Tibial nerve (tissue), 4 donors: ENCODE measurements around the gene DGCR8. TPM values are rescaled to one million over a fixed set of nuclear protein-coding genes. Genes with fewer than 3 reads are reported as not detected.

Experiments
- DNase-seq, 2 donors: peaks; one replicate each; pipeline ENCODE4 v3.0.0-alpha.2; 2019; ENCODE audit warnings: low spot score in 2 of 2
- H3K27ac ChIP-seq, 4 donors: fragments of 200-600 bp; sonication (generic) in 3 of 4; one replicate each; pipeline ENCODE4 v1.5.1; 2017 to 2019; ENCODE audit warnings: mild to moderate bottlenecking in 1 of 4
- H3K27me3 ChIP-seq, 2 donors: fragments of 200-600 bp; sonication (generic) in 1 of 2; one replicate each; pipeline versions ENCODE4 v1.5.1 to v1.6.0; 2017 to 2019
- H3K36me3 ChIP-seq, 3 donors: fragments of 200-600 bp; sonication (generic); one replicate each; pipeline ENCODE4 v1.5.1; 2018 to 2019
- H3K4me1 ChIP-seq, 4 donors: fragments of 200-600 bp; sonication (generic) in 3 of 4; one replicate each; pipeline ENCODE4 v1.5.1; 2017 to 2019
- H3K4me3 ChIP-seq, 4 donors: fragments of 200-600 bp; sonication (generic) in 3 of 4; one replicate each; pipeline ENCODE4 v1.5.1; 2017 to 2019; ENCODE audit warnings: mild to moderate bottlenecking in 1 of 4, moderate library complexity in 1 of 4
- H3K9me3 ChIP-seq, 4 donors: fragments of 200-600 bp; sonication (generic) in 3 of 4; one replicate each; pipeline ENCODE4 v1.5.1; 2017 to 2019
- EP300 ChIP-seq, 2 donors: sonication (generic); formaldehyde crosslinking; IDR thresholded peaks; one replicate each; pipeline ENCODE4 v1.6.1; 2017; ENCODE audit warnings: antibody characterized with exemption in 2 of 2, mild to moderate bottlenecking in 1 of 2
- POLR2A ChIP-seq, 2 donors: fragments of 450-650 bp; IDR thresholded peaks; one replicate each; pipeline ENCODE4 v1.6.1; 2017; ENCODE audit warnings: antibody characterized with exemption in 2 of 2, mild to moderate bottlenecking in 2 of 2, moderate library complexity in 2 of 2
- WGBS, 2 donors: methylation state at CpG; one replicate each; pipeline ENCODE4 v1.1.5; 2018; 5-methylcytosine and 5-hydroxymethylcytosine counted together
- total RNA-seq, 4 donors: library from RNA; depleted of rRNA; stranded (reverse); fragments of >200 nt; gene quantifications; one replicate each; pipeline ENCODE4 v1.1.0, GENCODE V29; 2016
- TF ChIP-seq, protein P1 (sequence below), 5 experiments: fragments of 200-600 bp in 3 of 5; fragments of 450-650 bp in 2 of 5; sonication (generic) in 3 of 5; IDR thresholded peaks; one replicate each; pipeline ENCODE4 v1.5.1; 2016 to 2019; ENCODE audit warnings: antibody characterized with exemption in 5 of 5, mild to moderate bottlenecking in 3 of 5, moderate library complexity in 2 of 5

Gene DGCR8
- total RNA-seq, 4 donors from 2014 or later: 23.0 to 35.1 (median 26.0) TPM

DNA sequence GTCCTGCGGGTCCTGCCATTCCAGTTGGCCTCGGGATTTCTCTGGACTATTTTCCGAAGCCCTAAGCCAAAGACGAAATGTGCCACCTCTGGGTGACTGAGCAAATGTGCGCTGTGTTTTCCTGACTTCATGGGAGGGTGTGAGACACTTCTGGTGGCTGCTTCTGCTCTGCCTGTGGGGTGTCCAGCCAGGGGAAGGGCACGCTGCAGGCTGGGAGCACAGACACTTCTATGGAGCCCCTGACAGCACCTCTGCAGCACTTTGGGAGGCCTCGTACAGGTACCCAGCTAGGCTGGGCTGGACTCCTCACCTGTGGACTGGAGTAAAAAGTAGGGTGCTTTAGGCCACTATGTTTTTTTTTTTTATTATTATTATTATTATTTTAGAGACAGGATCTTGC lies 41.5 kb upstream of the DGCR8 start:
- whole genome bisulfite sequencing, 2 donors: 84 to 93% methylated on average over 6 to 7 of the region's 7 CpGs
- TF ChIP-seq EP300 (IDR thresholded peaks at IDR 0.05) (no peak), POLR2A (IDR thresholded peaks at IDR 0.05) (no peak)
- TF ChIP-seq, protein P1, sequence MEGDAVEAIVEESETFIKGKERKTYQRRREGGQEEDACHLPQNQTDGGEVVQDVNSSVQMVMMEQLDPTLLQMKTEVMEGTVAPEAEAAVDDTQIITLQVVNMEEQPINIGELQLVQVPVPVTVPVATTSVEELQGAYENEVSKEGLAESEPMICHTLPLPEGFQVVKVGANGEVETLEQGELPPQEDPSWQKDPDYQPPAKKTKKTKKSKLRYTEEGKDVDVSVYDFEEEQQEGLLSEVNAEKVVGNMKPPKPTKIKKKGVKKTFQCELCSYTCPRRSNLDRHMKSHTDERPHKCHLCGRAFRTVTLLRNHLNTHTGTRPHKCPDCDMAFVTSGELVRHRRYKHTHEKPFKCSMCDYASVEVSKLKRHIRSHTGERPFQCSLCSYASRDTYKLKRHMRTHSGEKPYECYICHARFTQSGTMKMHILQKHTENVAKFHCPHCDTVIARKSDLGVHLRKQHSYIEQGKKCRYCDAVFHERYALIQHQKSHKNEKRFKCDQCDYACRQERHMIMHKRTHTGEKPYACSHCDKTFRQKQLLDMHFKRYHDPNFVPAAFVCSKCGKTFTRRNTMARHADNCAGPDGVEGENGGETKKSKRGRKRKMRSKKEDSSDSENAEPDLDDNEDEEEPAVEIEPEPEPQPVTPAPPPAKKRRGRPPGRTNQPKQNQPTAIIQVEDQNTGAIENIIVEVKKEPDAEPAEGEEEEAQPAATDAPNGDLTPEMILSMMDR (IDR thresholded peaks at IDR 0.05): no peak
- Histone ChIP-seq H3K4me3 (no peak overlapping the region), H3K36me3 (peaks cover 0 to 71% (median 10%) of the 10 kb centered on the region in 3 donors), H3K27ac (no peak overlapping the region), H3K9me3 (no peaks in the 10 kb centered on the region), H3K4me1 (peaks cover 0 to 11% (median 0%) of the 10 kb centered on the region in 4 donors), H3K27me3 (no peaks in the 10 kb centered on the region)
- DNase-seq: no peak

DNA sequence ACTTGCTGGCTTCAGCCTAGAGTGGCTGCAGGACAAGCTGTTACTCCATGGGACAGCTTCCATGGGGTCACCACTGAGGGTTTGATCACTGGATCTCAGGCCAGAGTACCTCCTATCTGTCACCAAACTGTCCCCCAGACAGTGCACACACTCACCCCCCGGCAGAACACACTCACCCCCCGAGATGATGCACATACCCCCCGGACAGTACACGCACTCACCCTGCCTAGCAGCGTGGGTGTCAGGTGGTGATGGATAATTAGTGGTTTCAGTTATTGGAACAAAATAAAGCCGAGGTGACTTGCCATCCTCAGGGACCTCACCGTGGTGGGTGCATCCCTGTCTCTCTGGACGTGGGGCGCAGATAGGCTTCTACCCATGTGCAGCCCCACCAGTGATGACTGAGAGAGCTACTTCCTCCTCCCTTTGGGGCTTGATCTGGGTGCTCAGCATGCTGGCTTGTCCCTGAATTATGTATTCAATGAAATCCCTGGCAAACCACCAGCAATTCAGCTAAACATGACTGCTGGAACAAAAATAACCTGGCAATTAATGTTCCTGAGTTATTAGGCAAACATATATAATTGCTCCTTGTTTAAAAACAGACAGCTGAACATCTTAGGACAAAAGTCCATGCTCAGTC lies 40.2 kb upstream of the DGCR8 start:
- peaks cover 0 to 3% (median 0%) of the 10 kb centered on the region in 4 donors for H3K4me1 ChIP-seq
- no peak overlapping the region for H3K27ac ChIP-seq
- 88 to 90% methylated on average over 9 of the region's 9 CpGs for WGBS, 2 donors
- TF ChIP-seq, protein P1 (IDR thresholded peaks at IDR 0.05): no peak
- TF ChIP-seq POLR2A (IDR thresholded peaks at IDR 0.05) (no peak), EP300 (IDR thresholded peaks at IDR 0.05) (no peak)
- no peak overlapping the region for H3K4me3 ChIP-seq
- H3K27me3 ChIP-seq: no peaks in the 10 kb centered on the region
- DNase-seq: no peak
- H3K9me3 ChIP-seq: no peaks in the 10 kb centered on the region
- peaks cover 0 to 83% (median 14%) of the 10 kb centered on the region in 3 donors for H3K36me3 ChIP-seq

DNA sequence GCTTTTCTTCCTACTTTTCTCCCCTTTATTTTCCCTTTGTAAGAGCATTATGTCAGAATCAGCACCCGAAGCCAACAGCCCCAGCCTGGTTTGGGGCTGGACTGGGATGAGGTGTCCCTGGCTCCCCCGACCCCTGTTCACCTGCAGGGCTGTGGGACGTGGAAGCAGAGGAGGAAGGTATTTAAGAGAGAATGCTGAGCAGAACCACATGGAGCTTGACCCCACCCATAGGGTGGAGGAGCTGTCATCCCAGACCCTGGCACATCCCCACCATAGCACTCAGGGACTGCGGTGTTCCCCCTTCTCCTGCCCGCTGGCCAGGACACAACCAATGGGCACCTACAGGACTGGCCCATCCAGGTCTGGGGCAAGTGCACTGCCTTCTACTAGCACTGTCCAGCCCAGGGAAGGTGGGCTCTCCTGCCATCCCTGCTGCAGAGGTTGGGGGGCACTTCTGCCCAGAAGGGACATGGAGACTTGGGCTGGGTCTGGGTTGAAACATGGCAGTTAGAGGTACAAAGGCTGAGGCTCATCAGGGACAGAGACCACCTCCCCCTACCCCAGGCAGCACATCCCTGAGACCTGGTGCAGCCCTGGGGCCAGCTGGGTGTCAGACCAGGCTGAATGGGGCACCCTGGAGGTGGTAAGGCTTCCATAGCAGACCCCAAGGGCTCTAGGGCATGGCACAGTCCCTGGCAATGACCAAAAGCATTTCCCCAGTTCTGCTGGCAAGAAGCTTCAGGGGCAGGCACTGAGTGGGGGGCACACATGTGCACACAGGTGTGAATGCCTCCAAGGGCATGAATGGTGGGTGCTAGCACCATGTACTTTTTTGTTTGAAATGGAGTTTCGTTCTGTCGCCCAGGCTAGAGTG lies 39.5 kb upstream of the DGCR8 start:
- TF ChIP-seq, protein P1 (IDR thresholded peaks at IDR 0.05): no peak
- TF ChIP-seq POLR2A (IDR thresholded peaks at IDR 0.05) (no peak), EP300 (IDR thresholded peaks at IDR 0.05) (no peak)
- Histone ChIP-seq H3K4me3 (no peak overlapping the region), H3K9me3 (no peaks in the 10 kb centered on the region), H3K4me1 (no peaks in the 10 kb centered on the region), H3K27ac (no peak overlapping the region), H3K36me3 (peaks cover 0 to 88% (median 14%) of the 10 kb centered on the region in 3 donors), H3K27me3 (no peaks in the 10 kb centered on the region)
- no peak for DNase-seq
- WGBS, 2 donors: 91% methylated on average over 6 to 7 of the region's 7 CpGs

DNA sequence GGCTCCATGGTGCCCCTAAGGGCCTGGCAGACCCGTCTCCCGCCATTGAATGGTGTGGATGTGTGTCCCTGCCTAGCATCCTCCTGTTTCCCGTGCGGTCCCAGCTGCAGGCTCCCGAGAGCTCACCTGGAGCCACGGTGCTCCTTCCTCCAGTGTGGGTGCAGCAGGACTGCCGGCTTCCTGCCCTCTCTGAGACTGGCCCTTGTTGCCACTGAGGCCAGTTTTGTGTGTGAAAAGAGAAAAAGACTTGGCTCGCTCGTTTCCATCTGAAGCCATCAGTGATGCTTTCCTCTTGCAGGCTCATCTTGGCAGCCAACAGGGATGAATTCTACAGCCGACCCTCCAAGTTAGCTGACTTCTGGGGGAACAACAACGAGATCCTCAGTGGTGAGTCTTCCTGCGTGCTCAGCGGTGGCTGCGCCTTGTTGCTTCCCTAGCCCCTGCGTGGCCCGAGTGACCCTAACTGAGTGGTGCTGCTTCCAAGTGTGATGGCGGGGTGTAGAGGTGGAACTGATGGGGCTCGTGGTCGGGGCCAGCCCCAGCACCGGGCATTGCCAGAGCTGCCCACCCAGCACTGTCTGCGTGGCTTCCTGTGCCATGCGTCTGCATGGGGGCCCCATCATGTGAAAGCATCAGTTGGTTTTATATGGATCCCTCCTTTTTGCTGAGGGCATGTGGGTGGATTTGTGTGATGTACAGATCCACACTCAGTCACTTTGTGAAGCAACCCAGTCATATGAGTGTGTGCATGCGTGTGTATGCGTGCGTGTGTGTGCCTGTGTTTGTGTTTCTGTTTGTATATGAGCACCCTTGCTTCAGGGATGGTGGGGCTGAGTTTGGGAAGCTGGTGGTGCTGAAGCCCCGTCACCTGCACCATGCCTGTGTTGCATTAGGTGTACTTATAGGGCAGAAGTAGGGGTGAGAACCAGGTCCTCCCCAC lies 36.7 kb upstream of the DGCR8 start:
- Histone ChIP-seq H3K4me1 (no peaks in the 10 kb centered on the region), H3K4me3 (no peak overlapping the region), H3K9me3 (peaks cover 0 to 5% (median 0%) of the 10 kb centered on the region in 4 donors), H3K36me3 (peaks cover 0 to 94% (median 18%) of the 10 kb centered on the region in 3 donors), H3K27ac (no peak overlapping the region), H3K27me3 (no peaks in the 10 kb centered on the region)
- TF ChIP-seq EP300 (IDR thresholded peaks at IDR 0.05) (no peak), POLR2A (IDR thresholded peaks at IDR 0.05) (no peak)
- TF ChIP-seq, protein P1 (IDR thresholded peaks at IDR 0.05): no peak
- WGBS, 2 donors: 92 to 93% methylated on average over 23 to 26 of the region's 26 CpGs
- no peak for DNase-seq
